HepG2 (cell line): Measurements from ENCODE around the gene TMCO4. TPM values are rescaled to one million over a fixed set of nuclear protein-coding genes. Genes with fewer than 3 reads are reported as not detected.
A peak's percentile ranks its signal among the peaks of the same experiment; 100 is the strongest.

Experiments used
- ATAC-seq: fragments of 200-7000 bp; cut with Tn5 transposase; 3 replicates; pipeline ENCODE4 v1.9.1; 2020; ENCODE audit warnings: mild to moderate bottlenecking, moderate library complexity
- BruUV-seq: library from RNA; stranded (reverse); fragments of 400-500 nt; replicated peaks from 2 replicates; lab custom pipeline; 2021; lab: Mats Ljungman, UMichigan
- CTCF ChIA-PET: fragments of 300-600 bp; formaldehyde crosslinking; extraction: SDS; loops from one replicate; lab custom pipeline; 2021; ENCODE audit warnings: low total read pairs, inconsistent platforms, low intra/inter-chr PET ratio; lab: Yijun Ruan, JAX
- POLR2A ChIA-PET: fragments of 350-600 bp; sonication (Branson Sonifier 250); formaldehyde crosslinking; loops from one replicate; lab custom pipeline; 2020; ENCODE audit warnings: antibody characterized with exemption, inconsistent platforms; lab: Yijun Ruan, JAX
- DNase-seq: peaks from one replicate; pipeline ENCODE4 v3.0.0-alpha.2; 2015; ENCODE audit warnings: low spot score
- FAIRE-seq: peaks from 3 replicates; lab custom pipeline; 2011; peaks lifted over from hg19 to GRCh38; lab: Jason Lieb, UNC
- H2AFZ ChIP-seq: one replicate; pipeline ENCODE4 v1.6.1; 2011; ENCODE audit warnings: low read length, inconsistent platforms
- H3K27ac ChIP-seq: fragments of 300-600 bp; 3 replicates; pipeline ENCODE4 v1.8.0; 2011; ENCODE audit warnings: mixed run types, mild to moderate bottlenecking, mixed read lengths, low read length, inconsistent platforms; ENCODE audit not compliant: insufficient read depth; ENCODE audit errors: extremely low read length
- H3K27me3 ChIP-seq, 2 experiments: fragments of 200-600 bp in 1 of 2; 2 replicates in 1 of 2; 3 replicates in 1 of 2; pipeline versions ENCODE4 v1.6.0 to v1.8.0; 2011; ENCODE audit warnings: low read length in 2 of 2, mild to moderate bottlenecking in 2 of 2, moderate library complexity in 2 of 2, inconsistent platforms in 1 of 2; ENCODE audit not compliant: insufficient read depth in 2 of 2, control insufficient read depth in 1 of 2
- H3K36me3 ChIP-seq, 2 experiments: fragments of 200-600 bp in 1 of 2; replicated peaks in 1 of 2; 2 replicates in 1 of 2; 3 replicates in 1 of 2; pipeline versions ENCODE4 v1.5.1 to v1.8.0; 2011; ENCODE audit warnings: low read length in 2 of 2, inconsistent platforms in 1 of 2; ENCODE audit not compliant: insufficient read depth in 2 of 2, control insufficient read depth in 1 of 2
- H3K4me1 ChIP-seq: 2 replicates; pipeline ENCODE4 v1.5.1; 2012; ENCODE audit warnings: low read length, inconsistent platforms; ENCODE audit not compliant: insufficient read depth
- H3K4me2 ChIP-seq: 2 replicates; pipeline ENCODE4 v1.6.0; 2011; ENCODE audit warnings: low read depth, low read length, inconsistent platforms
- H3K4me3 ChIP-seq, 3 experiments: fragments of 200-600 bp in 1 of 3; sonication (generic), shearing (Covaris generic) in 1 of 3; replicated peaks in 1 of 3; 2 replicates each; pipeline ENCODE4 v1.5.1; 2011 to 2016; ENCODE audit warnings: low read length in 3 of 3, inconsistent platforms in 2 of 3, low read depth in 2 of 3, mild to moderate bottlenecking in 2 of 3, control low read depth in 1 of 3, mixed read lengths in 1 of 3; ENCODE audit not compliant: insufficient read depth in 1 of 3
- H3K79me2 ChIP-seq: one replicate; pipeline ENCODE4 v1.6.1; 2011; ENCODE audit warnings: low read length, inconsistent platforms; ENCODE audit not compliant: insufficient read depth
- H3K9ac ChIP-seq: 2 replicates; pipeline ENCODE4 v1.6.0; 2011; ENCODE audit warnings: mild to moderate bottlenecking, low read depth, low read length, inconsistent platforms; ENCODE audit not compliant: insufficient read depth
- H3K9me3 ChIP-seq: 2 replicates; pipeline ENCODE4 v1.5.1; 2012; ENCODE audit warnings: mild to moderate bottlenecking, low read length
- H4K20me1 ChIP-seq: 2 replicates; pipeline ENCODE4 v1.6.0; 2011; ENCODE audit warnings: inconsistent platforms, mild to moderate bottlenecking, low read length, moderate library complexity; ENCODE audit not compliant: insufficient read depth
- ARID5B ChIP-seq: IDR thresholded peaks from 2 replicates; pipeline ENCODE4 v1.4.0; 2020; ENCODE audit warnings: mild to moderate bottlenecking, missing genetic modification reagents
- FOSL2 ChIP-seq: sonication (generic); formaldehyde crosslinking; IDR thresholded peaks from 2 replicates; pipeline ENCODE4 v1.4.0; 2020; ENCODE audit warnings: missing genetic modification reagents
- FOXO4 ChIP-seq: sonication (generic); formaldehyde crosslinking; conservative IDR thresholded peaks from 2 replicates; pipeline ENCODE4 v1.8.1; 2023; ENCODE audit warnings: missing genetic modification reagents
- SAP130 ChIP-seq: IDR thresholded peaks from 2 replicates; pipeline ENCODE4 v1.6.1; 2016; ENCODE audit warnings: low read depth
- SMAD1 ChIP-seq: sonication (generic); formaldehyde crosslinking; IDR thresholded peaks from 2 replicates; pipeline ENCODE4 v1.4.0; 2020; ENCODE audit warnings: missing genetic modification reagents, low read depth, mild to moderate bottlenecking, borderline replicate concordance
- TCF7 ChIP-seq: sonication (generic); IDR thresholded peaks from 2 replicates; pipeline ENCODE4 v1.6.1; 2016; ENCODE audit warnings: antibody characterized with exemption, low read depth
- ZNF318 ChIP-seq: sonication (generic); formaldehyde crosslinking; IDR thresholded peaks from 2 replicates; pipeline ENCODE4 v1.4.0; 2020; ENCODE audit warnings: mild to moderate bottlenecking, missing genetic modification reagents
- ZNF766 ChIP-seq: sonication (generic); formaldehyde crosslinking; IDR thresholded peaks from 2 replicates; pipeline ENCODE4 v1.5.0; 2020; ENCODE audit warnings: missing genetic modification reagents, borderline replicate concordance
- WGBS: methylation state at CpG from one replicate; pipeline ENCODE4 v1.1.6; 2017; ENCODE audit warnings: low lambda C conversion rate; 5-methylcytosine and 5-hydroxymethylcytosine counted together
- in situ Hi-C: cut with HindIII; loops from 2 replicates; pipeline ENCODE4 v1.10.0; 2017; ENCODE audit warnings: low pct_unique_long_range_greater_than_20kb; ENCODE audit not compliant: extremely low pct_ligation_motif_present
- intact Hi-C: fragments of 100-400 bp; cut with micrococcal nuclease; formaldehyde crosslinking; loops from one replicate; pipeline ENCODE4 v1.10.0; 2022; ENCODE audit not compliant: unreplicated experiment
- polyA plus RNA-seq, 8 experiments: library from polyadenylated mRNA; depleted of rRNA in 3 of 8; stranded (reverse) in 7 of 8; unstranded in 1 of 8; fragments of >200 nt; fragmentation: Illumina TruSeq in 4 of 8; extraction: Trizol in 4 of 8; gene quantifications; 2 replicates each; pipeline versions ENCODE4 v1.2.1 to v1.2.3, GENCODE V29; 2011 to 2016; ENCODE audit warnings: low read depth in 4 of 8, missing spikeins in 1 of 8, mixed read lengths in 1 of 8; ENCODE audit not compliant: insufficient read depth in 1 of 8
- total RNA-seq, 5 experiments: library from RNA; depleted of rRNA; stranded (reverse); fragments of >200 nt; fragmentation: Illumina TruSeq; extraction: Trizol; gene quantifications; 2 replicates each; pipeline ENCODE4 v1.2.3, GENCODE V29; 2016; ENCODE audit warnings: low read depth in 1 of 5

Gene TMCO4
- total and polyA plus RNA-seq, 2 of the 13 experiments (the other 11 are each of a cell fraction or from before 2014, with no cell fraction given): 2.1 to 4.1 TPM

GRCh38 chr1:19654386-19654785 is 145.3 kb downstream of the TMCO4 start:
- Histone ChIP-seq H3K36me3 (no peaks in the 10 kb centered on the region), H3K27ac (no peak overlapping the region), H3K79me2 (no peaks in the 10 kb centered on the region), H3K9ac (no peak overlapping the region), H2AFZ (no peak overlapping the region), H3K4me3 (no peak overlapping the region), H4K20me1 (no peaks in the 10 kb centered on the region), H3K4me2 (no peak overlapping the region), H3K9me3 (no peaks in the 10 kb centered on the region), H3K27me3 (no peaks in the 10 kb centered on the region), H3K4me1 (peaks cover 27% of the 10 kb centered on the region)
- FAIRE-seq (no peak), DNase-seq (peak; percentile 39), ATAC-seq (peak; percentile 5; the same call in 1 of the 3 replicates)
- no TSS peak for BruUV-seq
- in situ Hi-C loops (no loop called here), intact Hi-C loops (no loop called here)
- 65% methylated on average over 5 of the region's 5 CpGs for WGBS
- CTCF ChIA-PET: interaction anchor here (1.2 to 2.1 kb wide), 4 partner anchors 263 to 313 kb away, joined by 3 to 9 read pairs (median 4); no protein-coding TSS in a partner anchor
- TF ChIP-seq ZNF318 (no peak), SMAD1 (CRISPR knock-in tag) (no peak), ARID5B (peak; percentile 10; the same call in 1 of the 2 replicates), FOXO4 (CRISPR knock-in tag) (no peak), TCF7 (peak; percentile 44; the same call in 1 of the 2 replicates), SAP130 (CRISPR knock-in tag) (peak; percentile 33; the same call in 1 of the 2 replicates), FOSL2 (CRISPR knock-in tag) (peak; percentile 84), ZNF766 (CRISPR knock-in tag) (no peak)
- POLR2A ChIA-PET: interaction anchor here (1.5 kb wide), 1 partner anchor 342 kb away, joined by 4 read pairs; the partner anchor contains the start of genes AKR7A2 and SLC66A1
